Endodermal cell (in vitro differentiated cells): ENCODE results near the gene FBXL17. TPM values are rescaled to one million over a fixed set of nuclear protein-coding genes. Genes with fewer than 3 reads are reported as not detected.

Experiments used
- DNase-seq: peaks from one replicate; pipeline ENCODE4 v3.0.0-alpha.2; 2017
- H3K27ac ChIP-seq: 2 replicates; pipeline ENCODE4 v1.5.1; 2013; ENCODE audit warnings: mild to moderate bottlenecking, low read depth, low read length, moderate library complexity
- H3K27me3 ChIP-seq: 2 replicates; pipeline ENCODE4 v1.6.1; 2013; ENCODE audit warnings: mild to moderate bottlenecking, low read length, moderate library complexity; ENCODE audit not compliant: insufficient read depth, control insufficient read depth, poor library complexity, severe bottlenecking
- H3K36me3 ChIP-seq: 2 replicates; pipeline ENCODE4 v1.7.0; 2013; ENCODE audit warnings: mild to moderate bottlenecking, low read length, moderate library complexity; ENCODE audit not compliant: control insufficient read depth, insufficient read depth
- H3K4me1 ChIP-seq: one replicate; pipeline ENCODE4 v1.7.0; 2013; ENCODE audit warnings: low read length; ENCODE audit not compliant: control insufficient read depth, insufficient read depth
- H3K4me3 ChIP-seq: 2 replicates; pipeline ENCODE4 v1.5.1; 2013; ENCODE audit warnings: mild to moderate bottlenecking, low read length, moderate library complexity
- H3K9ac ChIP-seq: 2 replicates; pipeline ENCODE4 v1.6.1; 2013; ENCODE audit warnings: mild to moderate bottlenecking, low read length, moderate library complexity; ENCODE audit not compliant: poor library complexity, severe bottlenecking; ENCODE audit errors: extremely low read depth
- H3K9me3 ChIP-seq: 2 replicates; pipeline ENCODE4 v1.6.1; 2013; ENCODE audit warnings: mild to moderate bottlenecking, low read length, moderate library complexity; ENCODE audit not compliant: control insufficient read depth
- H3K27ac Mint-ChIP-seq: 2 replicates; pipeline ENCODE4 v1.8.0; 2020; ENCODE audit warnings: mixed read lengths
- H3K27me3 Mint-ChIP-seq: 2 replicates; pipeline ENCODE4 v1.8.0; 2021; ENCODE audit warnings: mild to moderate bottlenecking, mixed read lengths; ENCODE audit not compliant: insufficient read depth
- H3K36me3 Mint-ChIP-seq: 2 replicates; pipeline ENCODE4 v1.8.0; 2020; ENCODE audit warnings: low read depth, mixed read lengths
- H3K4me1 Mint-ChIP-seq: 2 replicates; pipeline ENCODE4 v1.8.0; 2020; ENCODE audit warnings: mixed read lengths
- H3K4me3 Mint-ChIP-seq: 2 replicates; pipeline ENCODE4 v1.8.0; 2020; ENCODE audit warnings: mild to moderate bottlenecking, moderate library complexity, mixed read lengths
- H3K9me3 Mint-ChIP-seq: 2 replicates; pipeline ENCODE4 v1.8.0; 2020; ENCODE audit warnings: mild to moderate bottlenecking, mixed read lengths
- CTCF ChIP-seq: fragments of 200-600 bp; sonication (generic); conservative IDR thresholded peaks from 2 replicates; pipeline ENCODE4 v1.5.0; 2021; ENCODE audit warnings: antibody characterized with exemption, mild to moderate bottlenecking
- WGBS, 2 experiments: methylation state at CpG; one replicate each; pipeline versions ENCODE4 v1.1.5 to v1.1.7; 2013; ENCODE audit warnings: missing lambda C conversion rate in 2 of 2, mixed read lengths in 1 of 2; ENCODE audit not compliant: insufficient coverage in 1 of 2, insufficient read length in 1 of 2; 5-methylcytosine and 5-hydroxymethylcytosine counted together
- total RNA-seq, 2 donors: library from RNA; stranded (reverse); fragmentation: NEBNext Ultra II Directional in 1 of 2; extraction: Animal tissue kit (Norgen Biotek cat#: 25700) in 1 of 2; gene quantifications; 2 replicates in 1 of 2; 3 replicates in 1 of 2; pipeline ENCODE4 v1.2.1, GENCODE V29; 2021

FBXL17 gene
- total RNA-seq, 2 donors from 2014 or later, result 7.4 to 8.6 TPM

DNA sequence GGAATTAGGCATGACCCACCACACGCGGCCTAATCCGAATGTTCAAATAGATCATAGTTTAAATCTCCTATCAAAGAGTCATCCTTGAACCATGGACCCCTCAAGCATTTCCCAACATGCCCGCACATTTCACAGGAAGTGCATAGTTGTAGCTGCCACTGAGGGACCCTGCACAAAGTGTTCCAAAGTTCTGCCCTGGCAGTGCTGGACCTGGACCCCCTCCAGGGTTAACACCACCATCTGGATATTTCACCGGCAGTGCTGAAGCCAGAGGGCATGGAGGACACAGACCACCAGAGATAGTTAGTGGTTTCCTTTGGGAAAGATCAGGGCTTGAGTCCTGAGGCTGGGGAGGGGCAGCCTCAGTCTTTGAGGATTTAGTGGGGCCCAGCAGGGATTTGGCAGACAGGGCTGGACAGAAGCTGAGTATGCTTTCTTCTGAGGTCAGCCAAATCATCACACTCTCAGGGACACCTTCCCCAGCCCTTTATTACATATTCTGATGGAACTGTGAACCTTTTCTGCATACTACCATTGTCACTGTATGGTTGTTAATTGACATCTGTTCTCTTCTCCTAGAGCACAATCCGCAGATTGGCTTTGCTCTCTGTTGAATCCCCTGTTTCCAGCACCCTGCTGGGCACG, 567.6 kb downstream of the FBXL17 start:
- TF ChIP-seq CTCF, result no peak
- no peak overlapping the region for H3K9ac ChIP-seq
- Mint-ChIP-seq H3K36me3 (no peaks in the 10 kb centered on the region), H3K27me3 (no peaks in the 10 kb centered on the region), H3K4me1 (peaks cover 47% of the 10 kb centered on the region), H3K9me3 (no peaks in the 10 kb centered on the region), H3K27ac (no peak overlapping the region), H3K4me3 (no peak overlapping the region)
- no peaks in the 10 kb centered on the region for H3K36me3 ChIP-seq
- no peak overlapping the region for H3K4me3 ChIP-seq
- no peaks in the 10 kb centered on the region for H3K27me3 ChIP-seq
- no peak for DNase-seq
- no peaks in the 10 kb centered on the region for H3K9me3 ChIP-seq
- H3K27ac ChIP-seq, result no peak overlapping the region
- WGBS, 2 experiments, result 82 to 89% methylated on average over 3 to 6 of the region's 7 CpGs
- peaks cover 9% of the 10 kb centered on the region for H3K4me1 ChIP-seq

DNA sequence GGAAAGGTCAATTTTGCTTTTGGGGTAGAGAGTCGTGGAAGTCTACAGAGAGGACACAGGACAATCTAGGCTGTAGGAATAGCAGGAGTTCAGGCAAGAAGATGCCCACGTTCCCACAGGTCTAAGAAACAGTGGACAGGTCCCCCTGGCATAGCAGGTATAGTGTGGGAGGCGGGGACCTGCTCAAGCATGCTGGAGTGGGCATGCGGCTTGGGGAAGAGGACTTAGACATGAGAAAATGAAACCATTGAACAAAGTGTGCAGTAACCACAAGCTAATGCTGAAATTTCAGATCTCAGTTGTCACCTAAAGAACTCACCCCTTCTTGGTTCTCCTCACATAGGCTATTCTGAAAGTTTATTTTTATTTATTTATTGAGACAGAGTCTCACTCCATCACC, 568.3 kb downstream of the FBXL17 start:
- Histone ChIP-seq H3K36me3 (no peaks in the 10 kb centered on the region), H3K9me3 (no peaks in the 10 kb centered on the region), H3K27me3 (no peaks in the 10 kb centered on the region), H3K4me1 (peaks cover 13% of the 10 kb centered on the region), H3K9ac (no peak overlapping the region), H3K4me3 (no peak overlapping the region), H3K27ac (no peak overlapping the region)
- no peak for TF ChIP-seq CTCF
- no peaks in the 10 kb centered on the region for H3K9me3 Mint-ChIP-seq
- H3K4me1 Mint-ChIP-seq, result peaks cover 48% of the 10 kb centered on the region
- H3K4me3 Mint-ChIP-seq, result no peak overlapping the region
- no peak overlapping the region for H3K27ac Mint-ChIP-seq
- 96% methylated on average over 4 of the region's 4 CpGs; no CpG with 5 or more reads in 1 of the 2 experiments for WGBS, 2 experiments
- no peak for DNase-seq
- no peaks in the 10 kb centered on the region for H3K36me3 Mint-ChIP-seq
- no peaks in the 10 kb centered on the region for H3K27me3 Mint-ChIP-seq

GRCh38 chr5:107812570-107813141, 569.2 kb downstream of the FBXL17 start:
- Histone ChIP-seq H3K27me3 (no peaks in the 10 kb centered on the region), H3K27ac (no peak overlapping the region)
- no peak overlapping the region for H3K27ac Mint-ChIP-seq

More at GRCh38 chr5:107812570-107813141, 569.2 kb downstream of the FBXL17 start:
- Histone ChIP-seq H3K9me3 (no peaks in the 10 kb centered on the region), H3K4me1 (peaks cover 20% of the 10 kb centered on the region), H3K9ac (no peak overlapping the region), H3K4me3 (no peak overlapping the region), H3K36me3 (no peaks in the 10 kb centered on the region)
- 89 to 100% methylated on average over 6 to 8 of the region's 8 CpGs for WGBS, 2 experiments
- H3K36me3 Mint-ChIP-seq, result no peaks in the 10 kb centered on the region
- DNase-seq, result no peak
- H3K27me3 Mint-ChIP-seq, result no peaks in the 10 kb centered on the region
- no peaks in the 10 kb centered on the region for H3K9me3 Mint-ChIP-seq
- no peak for TF ChIP-seq CTCF
- H3K4me1 Mint-ChIP-seq, result peaks cover 48% of the 10 kb centered on the region
- H3K4me3 Mint-ChIP-seq, result no peak overlapping the region
